Mesenteric fat pad (tissue), 1 donor: ENCODE measurements around the gene ZNRF1. TPM values are rescaled to one million over a fixed set of nuclear protein-coding genes. Genes with fewer than 3 reads are reported as not detected.

Experiments
- DNase-seq: peaks from one replicate; pipeline ENCODE4 v3.0.0-alpha.2; 2020; ENCODE audit warnings: low spot score
- total RNA-seq: library from RNA; stranded (reverse); fragmentation: NEBNext Ultra II Directional; extraction: Animal tissue kit (Norgen Biotek cat#: 25700); gene quantifications from one replicate; pipeline ENCODE4 v1.2.1, GENCODE V29; 2021
- donor health status: DM: yes; HTN: yes; CAD: no.

Gene ZNRF1
- total RNA-seq, 1 donor from 2014 or later: 23.5 TPM

DNA sequence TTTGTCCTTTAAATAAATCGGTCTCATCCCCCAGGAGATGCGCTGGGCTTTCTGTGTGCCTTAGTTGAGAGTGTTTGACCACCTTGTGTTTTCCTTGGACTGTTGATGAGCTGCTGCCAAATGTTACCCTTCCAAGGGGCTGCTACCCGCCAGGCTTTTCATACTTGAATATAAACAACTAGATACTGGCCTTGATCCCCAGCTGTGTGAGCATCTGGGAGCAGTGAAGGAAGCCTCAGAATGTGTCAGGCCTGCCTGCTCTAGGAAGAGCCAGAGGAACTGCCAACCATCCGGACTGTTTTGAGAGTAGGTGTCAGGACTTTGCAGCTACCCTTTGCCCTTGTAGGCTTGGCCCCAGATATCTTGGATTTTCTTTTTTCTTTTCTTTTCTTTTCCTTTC lies 60.0 kb downstream of the ZNRF1 start:
- DNase-seq: no peak

GRCh38 chr16:75059411-75059810 lies 60.6 kb downstream of the ZNRF1 start:
- no peak for DNase-seq

- no peak for DNase-seq
Observed at GRCh38 chr16:75060723-75061122, 61.9 kb downstream of the ZNRF1 start.

GRCh38 chr16:75061669-75062068 lies 62.8 kb downstream of the ZNRF1 start:
- no peak for DNase-seq

GRCh38 chr16:75062135-75062975 lies 63.5 kb downstream of the ZNRF1 start:
- DNase-seq: no peak

- no peak for DNase-seq
Observed at GRCh38 chr16:75062976-75063346, 64.1 kb downstream of the ZNRF1 start.

- DNase-seq: no peak
Observed at GRCh38 chr16:75063549-75064088, 64.8 kb downstream of the ZNRF1 start.

DNA sequence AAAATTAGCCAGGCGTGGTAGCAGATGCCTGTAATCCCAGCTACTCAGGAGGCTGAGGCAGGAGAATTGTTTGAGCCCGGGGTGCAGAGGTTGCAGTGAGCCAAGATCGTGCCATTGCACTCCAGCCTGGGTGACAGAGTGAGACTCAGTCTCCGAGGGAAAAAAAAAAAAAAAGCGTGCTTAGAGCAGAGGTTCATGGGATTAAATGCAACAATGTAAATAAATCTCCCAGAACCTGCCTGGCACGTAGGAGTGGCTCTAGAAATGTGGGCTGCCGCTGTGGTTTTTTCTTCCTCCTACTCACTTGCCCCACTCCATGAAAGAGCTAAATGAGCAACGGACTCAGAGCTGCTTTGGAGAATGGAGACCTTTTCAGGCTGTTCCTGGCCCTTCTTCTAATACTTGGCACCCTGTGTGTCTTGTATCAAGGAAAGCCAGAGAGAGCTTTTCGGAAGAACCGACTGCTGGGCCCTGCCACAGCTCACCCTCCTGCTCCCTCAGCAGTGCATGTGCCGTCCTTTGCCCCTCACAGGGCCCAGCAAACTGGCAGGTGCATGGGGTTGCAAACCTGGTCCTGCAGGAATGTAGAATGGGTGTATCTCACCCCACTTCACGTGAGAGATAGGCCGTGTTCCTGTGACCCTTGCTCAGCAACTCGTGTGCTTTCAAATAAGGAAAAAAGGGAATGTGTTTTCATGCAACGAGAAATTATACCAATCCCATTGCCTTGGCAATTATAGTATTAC lies 65.8 kb downstream of the ZNRF1 start:
- no peak for DNase-seq

DNA sequence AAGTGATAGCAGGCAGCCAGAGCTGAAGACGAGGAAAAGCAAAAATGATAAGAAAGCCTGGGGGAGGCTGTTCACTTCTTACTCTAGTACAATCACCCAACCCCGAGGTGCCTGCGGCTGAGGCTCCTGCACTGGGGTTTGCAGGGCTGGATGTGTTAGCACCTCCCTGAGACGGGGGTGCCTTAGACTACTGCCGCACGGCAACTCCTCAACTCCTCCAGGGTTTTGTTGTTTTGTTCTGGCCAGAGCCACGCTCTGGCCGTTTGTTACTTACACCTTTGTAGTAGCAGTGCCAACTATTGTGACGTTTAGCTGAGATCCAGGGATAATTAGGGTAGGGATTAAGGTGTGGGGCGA lies 66.3 kb downstream of the ZNRF1 start:
- DNase-seq: no peak

GRCh38 chr16:75065521-75066149 lies 66.8 kb downstream of the ZNRF1 start:
- DNase-seq: no peak

GRCh38 chr16:75066861-75067447 lies 68.1 kb downstream of the ZNRF1 start:
- DNase-seq: no peak

- no peak for DNase-seq
Observed at GRCh38 chr16:75068085-75069031, 69.5 kb downstream of the ZNRF1 start.

- DNase-seq: no peak
Observed at GRCh38 chr16:75070012-75070841, 71.4 kb downstream of the ZNRF1 start.

DNA sequence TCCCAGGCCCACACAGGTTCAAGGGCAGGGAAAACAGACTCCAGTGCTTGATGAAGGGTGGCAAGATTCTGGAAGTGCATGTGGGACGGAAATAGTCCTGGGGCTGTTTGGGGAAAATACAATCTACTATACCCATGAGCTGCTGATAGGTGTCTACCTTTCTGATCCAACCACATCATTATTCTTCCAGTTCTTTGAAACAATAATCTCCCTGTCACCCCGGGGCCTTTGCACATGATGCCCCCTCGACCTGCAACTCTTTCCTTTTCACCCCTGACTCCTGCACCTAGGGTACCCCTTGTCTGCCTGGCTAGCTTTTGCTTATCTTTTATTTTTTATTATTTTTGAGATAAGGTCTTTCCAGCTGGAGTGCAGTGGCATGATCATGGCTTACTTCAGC lies 72.8 kb downstream of the ZNRF1 start:
- no peak for DNase-seq

GRCh38 chr16:75072239-75072947 lies 73.6 kb downstream of the ZNRF1 start:
- no peak for DNase-seq

DNA sequence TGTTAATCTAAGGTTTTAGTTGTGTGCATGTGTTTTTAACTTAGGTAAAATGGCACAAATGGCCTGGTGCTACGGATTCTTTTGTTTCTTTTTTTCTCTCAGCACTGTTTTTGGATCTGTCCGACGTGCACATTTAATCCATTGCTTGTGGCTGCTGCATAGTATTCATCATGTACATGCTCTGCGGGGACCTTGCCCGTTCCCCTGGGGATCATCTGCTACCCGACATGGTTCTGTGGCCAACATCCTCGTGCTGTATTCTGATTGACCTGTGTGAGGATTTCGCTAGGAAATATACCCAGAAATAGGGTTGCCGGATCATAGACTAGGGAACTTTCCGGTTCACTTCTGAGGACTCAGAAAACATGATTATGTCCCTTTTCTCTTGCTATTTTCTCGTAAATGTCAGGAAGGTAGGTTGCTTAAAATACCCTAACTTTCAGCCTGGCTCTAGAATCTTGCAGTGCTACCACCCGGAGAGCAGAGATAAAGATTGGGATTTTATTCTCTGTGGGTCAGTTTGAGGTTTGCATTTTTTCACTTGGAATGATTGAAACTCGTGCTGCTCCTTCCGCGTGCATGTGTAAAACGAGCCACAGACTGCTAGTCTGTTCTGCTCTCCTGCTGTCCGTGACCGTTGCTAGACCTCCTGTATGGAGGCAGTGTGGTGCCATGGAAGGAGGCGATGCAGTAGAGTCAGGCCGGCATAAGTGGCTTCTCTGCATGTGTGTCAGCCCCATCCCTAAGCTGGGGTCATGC lies 74.9 kb downstream of the ZNRF1 start:
- DNase-seq: no peak

DNA sequence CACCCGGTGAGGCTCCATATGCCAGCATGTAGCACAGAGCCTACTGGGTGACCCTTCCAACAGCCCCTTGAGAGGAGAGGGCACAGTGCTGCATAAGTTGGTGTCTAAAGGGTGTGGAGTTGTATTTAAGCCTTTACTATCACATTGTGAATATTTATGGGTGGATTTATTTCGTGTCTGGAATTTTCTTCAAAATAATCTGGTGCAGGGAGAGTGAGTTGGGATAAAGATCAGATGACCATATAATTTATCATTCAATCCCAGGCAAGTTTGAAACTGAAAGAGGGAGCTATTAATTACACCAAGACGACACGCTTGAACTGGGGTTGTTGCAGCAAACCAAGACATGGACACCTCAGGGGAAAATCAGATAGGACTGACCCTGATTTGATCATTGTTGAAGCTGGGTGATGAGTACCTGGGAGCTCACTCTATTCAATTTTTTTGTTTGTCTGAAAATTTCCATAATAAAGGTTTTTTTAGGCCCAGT lies 75.5 kb downstream of the ZNRF1 start:
- no peak for DNase-seq
